Liver (tissue), 9 donors: ENCODE measurements around the gene AIG1. TPM values are rescaled to one million over a fixed set of nuclear protein-coding genes. Genes with fewer than 3 reads are reported as not detected.

Experiments used
- DNase-seq: peaks from one replicate; pipeline ENCODE4 v3.0.0-alpha.2; 2017; ENCODE audit warnings: low spot score
- H3K27ac ChIP-seq, 2 donors: one replicate each; pipeline ENCODE4 v1.7.0; 2013; ENCODE audit warnings: inconsistent platforms in 2 of 2, low read length in 2 of 2, control low read depth in 1 of 2, low read depth in 1 of 2, mild to moderate bottlenecking in 1 of 2
- H3K27me3 ChIP-seq, 4 donors: one replicate each; pipeline versions ENCODE4 v1.6.1 to v1.7.0; 2013; ENCODE audit warnings: low read length in 3 of 4, inconsistent platforms in 1 of 4, mild to moderate bottlenecking in 1 of 4, moderate library complexity in 1 of 4; ENCODE audit not compliant: control insufficient read depth in 4 of 4, insufficient read depth in 4 of 4
- H3K36me3 ChIP-seq, 4 donors: one replicate each; pipeline versions ENCODE4 v1.6.1 to v1.7.0; 2013; ENCODE audit warnings: low read length in 3 of 4, mild to moderate bottlenecking in 3 of 4, low read depth in 1 of 4, moderate library complexity in 1 of 4; ENCODE audit not compliant: control insufficient read depth in 4 of 4, insufficient read depth in 3 of 4
- H3K4me1 ChIP-seq, 4 donors: one replicate each; pipeline versions ENCODE4 v1.6.1 to v1.7.0; 2013; ENCODE audit warnings: low read length in 3 of 4, mild to moderate bottlenecking in 3 of 4, moderate library complexity in 1 of 4; ENCODE audit not compliant: control insufficient read depth in 4 of 4, insufficient read depth in 4 of 4
- H3K4me3 ChIP-seq, 3 donors: one replicate each; pipeline versions ENCODE4 v1.6.1 to v1.7.0; 2013; ENCODE audit warnings: low read length in 3 of 3, control low read depth in 1 of 3, low read depth in 1 of 3, mild to moderate bottlenecking in 1 of 3
- H3K9ac ChIP-seq, 2 donors: one replicate each; pipeline ENCODE4 v1.7.0; 2013; ENCODE audit warnings: low read length in 2 of 2, mild to moderate bottlenecking in 2 of 2, moderate library complexity in 2 of 2, control low read depth in 1 of 2, low read depth in 1 of 2
- H3K9me3 ChIP-seq, 4 donors: one replicate each; pipeline versions ENCODE4 v1.6.1 to v1.7.0; 2013; ENCODE audit warnings: low read length in 3 of 4; ENCODE audit not compliant: control insufficient read depth in 4 of 4
- EGR1 ChIP-seq, 2 donors: IDR thresholded peaks; 2 replicates each; pipeline ENCODE4 v1.6.1; 2016 to 2018; ENCODE audit warnings: antibody characterized with exemption in 2 of 2, low read depth in 2 of 2
- FOXA1 ChIP-seq: IDR thresholded peaks from 2 replicates; pipeline ENCODE4 v1.6.1; 2016; ENCODE audit warnings: antibody characterized with exemption
- FOXA2 ChIP-seq: IDR thresholded peaks from 2 replicates; pipeline ENCODE4 v1.6.1; 2016; ENCODE audit warnings: antibody characterized with exemption
- GABPA ChIP-seq, 2 donors: IDR thresholded peaks in 1 of 2; conservative IDR thresholded peaks in 1 of 2; 2 replicates each; pipeline ENCODE4 v1.6.1; 2016; ENCODE audit warnings: antibody characterized with exemption in 2 of 2, mild to moderate bottlenecking in 1 of 2, moderate library complexity in 1 of 2
- HNF4A ChIP-seq, 2 donors: conservative IDR thresholded peaks; 2 replicates each; pipeline ENCODE4 v1.6.1; 2016; ENCODE audit warnings: antibody characterized with exemption in 2 of 2, mild to moderate bottlenecking in 2 of 2
- HNF4G ChIP-seq: IDR thresholded peaks from 2 replicates; pipeline ENCODE4 v1.6.1; 2016; ENCODE audit warnings: antibody characterized with exemption
- JUND ChIP-seq, 2 donors: IDR thresholded peaks; 2 replicates each; pipeline ENCODE4 v1.6.1; 2016; ENCODE audit warnings: antibody characterized with exemption in 2 of 2
- NR2F2 ChIP-seq: IDR thresholded peaks from 2 replicates; pipeline ENCODE4 v1.6.1; 2016; ENCODE audit warnings: antibody characterized with exemption
- RAD21 ChIP-seq, 2 donors: IDR thresholded peaks; 2 replicates each; pipeline ENCODE4 v1.6.1; 2016; ENCODE audit warnings: antibody characterized with exemption in 2 of 2, mild to moderate bottlenecking in 2 of 2
- SP1 ChIP-seq: IDR thresholded peaks from 2 replicates; pipeline ENCODE4 v1.6.1; 2018; ENCODE audit warnings: antibody characterized with exemption, mild to moderate bottlenecking
- TAF1 ChIP-seq: conservative IDR thresholded peaks from 2 replicates; pipeline ENCODE4 v1.6.1; 2016; ENCODE audit warnings: antibody characterized with exemption, mild to moderate bottlenecking
- YY1 ChIP-seq: IDR thresholded peaks from 2 replicates; pipeline ENCODE4 v1.6.1; 2016; ENCODE audit warnings: antibody characterized with exemption, mild to moderate bottlenecking
- WGBS: extraction: QIAGEN DNeasy Blood & Tissue Kit; methylation state at CpG from one replicate; pipeline ENCODE4 v1.1.7; 2013; 5-methylcytosine and 5-hydroxymethylcytosine counted together
- polyA plus RNA-seq, 2 donors: library from polyadenylated mRNA; stranded (reverse) in 1 of 2; unstranded in 1 of 2; fragments of 200-250 nt in 1 of 2; fragments of >200 nt in 1 of 2; fragmentation: Nextera tagmentation in 1 of 2; extraction: Ambion mirVana in 1 of 2; gene quantifications; one replicate each; pipeline versions ENCODE4 v1.2.1 to v1.2.3, GENCODE V29; 2013 to 2015
- total RNA-seq, 2 donors: library from RNA; depleted of rRNA; stranded (reverse); fragments of >200 nt; gene quantifications; one replicate each; pipeline ENCODE4 v1.2.3, GENCODE V29; 2014
- TF ChIP-seq, protein P1 (sequence below): IDR thresholded peaks from 2 replicates; pipeline ENCODE4 v1.6.1; 2016; ENCODE audit warnings: antibody characterized with exemption, mild to moderate bottlenecking
- TF ChIP-seq, protein P2 (sequence below): fragments of 150-350 bp; IDR thresholded peaks from 2 replicates; pipeline ENCODE4 v1.5.1; 2017; ENCODE audit warnings: improper control_type of control experiment, low read depth, low read length; ENCODE audit not compliant: missing input control
- TF ChIP-seq, protein P3 (sequence below): IDR thresholded peaks from 2 replicates; pipeline ENCODE4 v1.6.1; 2016; ENCODE audit warnings: antibody characterized with exemption
- TF ChIP-seq, protein P4 (sequence below): IDR thresholded peaks from 2 replicates; pipeline ENCODE4 v1.6.1; 2016; ENCODE audit warnings: antibody characterized with exemption
- TF ChIP-seq, protein P5 (sequence below): IDR thresholded peaks from 2 replicates; pipeline ENCODE4 v1.6.1; 2016; ENCODE audit warnings: antibody characterized with exemption
- donor health status: healthy.
- donor health status: healthy.
- donor health status: healthy.
- donor health status: healthy.
- donor health status: healthy.

The AIG1 gene
- total and polyA plus RNA-seq, 4 donors: 74.8 to 169 (median 121) TPM

DNA sequence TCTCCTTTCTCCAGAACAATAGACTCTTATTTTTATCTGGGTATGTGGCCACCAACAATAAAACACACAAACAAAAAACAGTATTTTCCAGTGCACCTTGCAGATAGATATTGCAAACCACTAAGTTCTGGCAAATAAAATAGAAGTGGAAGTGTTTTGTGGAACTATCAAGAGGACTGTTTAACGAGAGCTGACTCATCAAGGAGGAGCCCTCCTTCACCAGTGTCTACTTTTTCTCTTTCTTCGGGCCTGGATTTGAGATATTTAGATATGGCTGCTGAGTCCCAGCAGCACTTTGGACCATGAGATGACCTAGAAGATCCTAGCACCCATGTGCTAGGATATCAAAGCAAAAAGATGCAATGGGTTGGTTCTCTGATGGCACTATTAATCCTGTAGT is 154.7 kb downstream of the AIG1 start:
- 87% methylated on average over 2 of the region's 2 CpGs for WGBS

DNA sequence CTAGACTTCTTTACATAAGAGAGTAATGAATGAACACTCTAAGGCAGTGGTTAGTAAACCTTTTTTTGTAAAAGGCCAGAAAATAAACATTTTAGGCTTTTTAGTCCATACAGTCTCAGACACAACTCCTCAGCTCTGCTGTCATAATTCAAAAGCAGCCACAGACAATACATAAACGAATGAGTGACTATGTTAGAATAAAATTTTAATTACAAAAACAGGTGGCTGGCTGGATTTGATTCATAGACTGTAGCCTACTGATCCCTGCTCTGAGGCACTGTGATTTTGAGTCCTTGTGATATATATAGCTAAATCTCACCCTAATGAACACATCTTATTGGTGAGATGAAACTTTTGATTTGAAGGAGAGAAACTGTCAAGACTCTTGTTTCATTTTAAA is 155.1 kb downstream of the AIG1 start:
- no peak overlapping the region for H3K4me3 ChIP-seq
- no peaks in the 10 kb centered on the region for H3K9me3 ChIP-seq
- no peak for DNase-seq
- WGBS: 77% methylated on average over 1 of the region's 1 CpG
- no peaks in the 10 kb centered on the region for H3K4me1 ChIP-seq
- peaks cover 2 to 11% (median 7%) of the 10 kb centered on the region in 4 donors for H3K36me3 ChIP-seq
- no peaks in the 10 kb centered on the region for H3K27me3 ChIP-seq
- no peak overlapping the region for H3K9ac ChIP-seq
- H3K27ac ChIP-seq: no peak overlapping the region
- TF ChIP-seq, protein P1, sequence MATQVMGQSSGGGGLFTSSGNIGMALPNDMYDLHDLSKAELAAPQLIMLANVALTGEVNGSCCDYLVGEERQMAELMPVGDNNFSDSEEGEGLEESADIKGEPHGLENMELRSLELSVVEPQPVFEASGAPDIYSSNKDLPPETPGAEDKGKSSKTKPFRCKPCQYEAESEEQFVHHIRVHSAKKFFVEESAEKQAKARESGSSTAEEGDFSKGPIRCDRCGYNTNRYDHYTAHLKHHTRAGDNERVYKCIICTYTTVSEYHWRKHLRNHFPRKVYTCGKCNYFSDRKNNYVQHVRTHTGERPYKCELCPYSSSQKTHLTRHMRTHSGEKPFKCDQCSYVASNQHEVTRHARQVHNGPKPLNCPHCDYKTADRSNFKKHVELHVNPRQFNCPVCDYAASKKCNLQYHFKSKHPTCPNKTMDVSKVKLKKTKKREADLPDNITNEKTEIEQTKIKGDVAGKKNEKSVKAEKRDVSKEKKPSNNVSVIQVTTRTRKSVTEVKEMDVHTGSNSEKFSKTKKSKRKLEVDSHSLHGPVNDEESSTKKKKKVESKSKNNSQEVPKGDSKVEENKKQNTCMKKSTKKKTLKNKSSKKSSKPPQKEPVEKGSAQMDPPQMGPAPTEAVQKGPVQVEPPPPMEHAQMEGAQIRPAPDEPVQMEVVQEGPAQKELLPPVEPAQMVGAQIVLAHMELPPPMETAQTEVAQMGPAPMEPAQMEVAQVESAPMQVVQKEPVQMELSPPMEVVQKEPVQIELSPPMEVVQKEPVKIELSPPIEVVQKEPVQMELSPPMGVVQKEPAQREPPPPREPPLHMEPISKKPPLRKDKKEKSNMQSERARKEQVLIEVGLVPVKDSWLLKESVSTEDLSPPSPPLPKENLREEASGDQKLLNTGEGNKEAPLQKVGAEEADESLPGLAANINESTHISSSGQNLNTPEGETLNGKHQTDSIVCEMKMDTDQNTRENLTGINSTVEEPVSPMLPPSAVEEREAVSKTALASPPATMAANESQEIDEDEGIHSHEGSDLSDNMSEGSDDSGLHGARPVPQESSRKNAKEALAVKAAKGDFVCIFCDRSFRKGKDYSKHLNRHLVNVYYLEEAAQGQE: no peak
- TF ChIP-seq YY1 (no peak), JUND (IDR thresholded peaks at IDR 0.05) (no peak)
- TF ChIP-seq, protein P2, sequence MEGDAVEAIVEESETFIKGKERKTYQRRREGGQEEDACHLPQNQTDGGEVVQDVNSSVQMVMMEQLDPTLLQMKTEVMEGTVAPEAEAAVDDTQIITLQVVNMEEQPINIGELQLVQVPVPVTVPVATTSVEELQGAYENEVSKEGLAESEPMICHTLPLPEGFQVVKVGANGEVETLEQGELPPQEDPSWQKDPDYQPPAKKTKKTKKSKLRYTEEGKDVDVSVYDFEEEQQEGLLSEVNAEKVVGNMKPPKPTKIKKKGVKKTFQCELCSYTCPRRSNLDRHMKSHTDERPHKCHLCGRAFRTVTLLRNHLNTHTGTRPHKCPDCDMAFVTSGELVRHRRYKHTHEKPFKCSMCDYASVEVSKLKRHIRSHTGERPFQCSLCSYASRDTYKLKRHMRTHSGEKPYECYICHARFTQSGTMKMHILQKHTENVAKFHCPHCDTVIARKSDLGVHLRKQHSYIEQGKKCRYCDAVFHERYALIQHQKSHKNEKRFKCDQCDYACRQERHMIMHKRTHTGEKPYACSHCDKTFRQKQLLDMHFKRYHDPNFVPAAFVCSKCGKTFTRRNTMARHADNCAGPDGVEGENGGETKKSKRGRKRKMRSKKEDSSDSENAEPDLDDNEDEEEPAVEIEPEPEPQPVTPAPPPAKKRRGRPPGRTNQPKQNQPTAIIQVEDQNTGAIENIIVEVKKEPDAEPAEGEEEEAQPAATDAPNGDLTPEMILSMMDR: no peak
- TF ChIP-seq, protein P3, sequence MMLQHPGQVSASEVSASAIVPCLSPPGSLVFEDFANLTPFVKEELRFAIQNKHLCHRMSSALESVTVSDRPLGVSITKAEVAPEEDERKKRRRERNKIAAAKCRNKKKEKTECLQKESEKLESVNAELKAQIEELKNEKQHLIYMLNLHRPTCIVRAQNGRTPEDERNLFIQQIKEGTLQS: no peak

More for the DNA sequence above, 154.7 kb downstream of the AIG1 start:
- no peaks in the 10 kb centered on the region for H3K9me3 ChIP-seq
- no peaks in the 10 kb centered on the region for H3K4me1 ChIP-seq
- peaks cover 2 to 10% (median 5%) of the 10 kb centered on the region in 4 donors for H3K36me3 ChIP-seq
- TF ChIP-seq SP1 (no peak), HNF4A (conservative IDR thresholded peaks at IDR 0.05) (no peak), TAF1 (no peak), FOXA1 (no peak), NR2F2 (no peak), GABPA (IDR thresholded peaks at IDR 0.05 in 1 of 2, conservative IDR thresholded peaks at IDR 0.05 in 1 of 2) (no peak), JUND (IDR thresholded peaks at IDR 0.05) (no peak), RAD21 (IDR thresholded peaks at IDR 0.05) (no peak), HNF4G (no peak), FOXA2 (no peak), EGR1 (IDR thresholded peaks at IDR 0.05; ENCODE audit: low read depth in 2 of 2) (no peak)
- TF ChIP-seq, protein P4, sequence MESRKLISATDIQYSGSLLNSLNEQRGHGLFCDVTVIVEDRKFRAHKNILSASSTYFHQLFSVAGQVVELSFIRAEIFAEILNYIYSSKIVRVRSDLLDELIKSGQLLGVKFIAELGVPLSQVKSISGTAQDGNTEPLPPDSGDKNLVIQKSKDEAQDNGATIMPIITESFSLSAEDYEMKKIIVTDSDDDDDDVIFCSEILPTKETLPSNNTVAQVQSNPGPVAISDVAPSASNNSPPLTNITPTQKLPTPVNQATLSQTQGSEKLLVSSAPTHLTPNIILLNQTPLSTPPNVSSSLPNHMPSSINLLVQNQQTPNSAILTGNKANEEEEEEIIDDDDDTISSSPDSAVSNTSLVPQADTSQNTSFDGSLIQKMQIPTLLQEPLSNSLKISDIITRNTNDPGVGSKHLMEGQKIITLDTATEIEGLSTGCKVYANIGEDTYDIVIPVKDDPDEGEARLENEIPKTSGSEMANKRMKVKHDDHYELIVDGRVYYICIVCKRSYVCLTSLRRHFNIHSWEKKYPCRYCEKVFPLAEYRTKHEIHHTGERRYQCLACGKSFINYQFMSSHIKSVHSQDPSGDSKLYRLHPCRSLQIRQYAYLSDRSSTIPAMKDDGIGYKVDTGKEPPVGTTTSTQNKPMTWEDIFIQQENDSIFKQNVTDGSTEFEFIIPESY: no peak
- TF ChIP-seq, protein P1: no peak
- TF ChIP-seq, protein P2: no peak
- TF ChIP-seq, protein P3: no peak
- TF ChIP-seq, protein P5, sequence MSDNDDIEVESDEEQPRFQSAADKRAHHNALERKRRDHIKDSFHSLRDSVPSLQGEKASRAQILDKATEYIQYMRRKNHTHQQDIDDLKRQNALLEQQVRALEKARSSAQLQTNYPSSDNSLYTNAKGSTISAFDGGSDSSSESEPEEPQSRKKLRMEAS: no peak
- no peak for DNase-seq
- H3K4me3 ChIP-seq: no peak overlapping the region
- H3K9ac ChIP-seq: no peak overlapping the region
- H3K27me3 ChIP-seq: no peaks in the 10 kb centered on the region
- H3K27ac ChIP-seq: no peak overlapping the region
